Hypothalamus (tissue), 51 donors: ENCODE results near the gene OPCML.
A peak's percentile ranks its signal among the peaks of the same experiment; 100 is the strongest.

Experiments used
- DNase-seq, 51 donors: peaks; one replicate each; lab custom pipeline; 2025; lab: John Stamatoyannopoulos, UW

OPCML gene

DNA sequence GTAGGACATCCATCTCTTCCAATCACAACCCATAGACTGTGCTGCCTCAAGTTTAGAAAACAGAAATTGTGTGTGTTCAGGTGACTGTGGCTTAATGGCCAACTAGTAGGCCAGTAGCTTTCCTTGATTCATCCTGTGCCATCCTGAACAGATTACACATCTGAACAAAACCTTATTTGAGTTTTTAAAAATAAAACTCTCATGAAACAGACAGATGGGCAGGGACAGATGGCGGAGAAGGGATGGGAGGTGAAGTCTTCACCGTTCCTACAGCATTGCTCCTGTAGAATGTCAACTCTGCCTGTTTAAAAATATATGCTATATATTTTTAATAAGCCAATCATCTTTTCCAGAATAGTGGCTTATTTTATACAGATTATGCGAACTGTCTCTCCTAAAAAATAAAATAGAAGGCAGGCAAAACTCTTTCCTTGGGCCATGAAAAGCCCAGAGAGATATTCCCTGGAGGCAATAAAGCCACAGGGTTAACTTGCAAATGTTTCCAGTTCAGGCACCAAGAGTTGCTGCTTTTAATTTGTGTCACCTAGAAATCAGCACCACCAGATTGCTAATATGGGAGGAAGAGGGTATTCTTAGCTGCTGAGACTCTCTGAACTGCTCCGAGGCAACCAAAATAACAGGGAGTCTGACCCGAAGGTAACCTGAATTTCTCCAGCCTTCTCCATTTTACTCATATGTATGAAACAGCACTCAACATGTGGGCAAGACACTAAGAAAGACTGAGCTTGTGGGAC is 861.2 kb downstream of the OPCML start:
- DNase-seq = no peak

DNA sequence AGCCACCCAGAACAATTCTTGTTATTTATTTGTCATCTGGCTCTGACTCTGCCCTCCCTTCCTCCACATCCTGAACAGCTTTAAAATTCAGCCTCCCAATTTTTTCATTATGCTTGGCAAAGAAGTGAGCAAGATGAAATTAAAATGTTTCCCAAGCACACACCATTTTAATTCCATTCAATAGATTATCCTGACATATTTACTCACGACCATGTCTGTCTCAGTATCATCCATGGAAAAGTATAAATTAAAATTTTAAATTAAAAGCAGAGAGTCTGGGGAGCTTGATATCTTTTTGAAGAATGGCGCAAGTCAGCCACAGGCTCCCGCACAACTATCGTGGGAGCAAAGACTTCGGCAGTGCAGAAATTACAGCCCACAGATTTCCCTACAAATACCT is 862.4 kb downstream of the OPCML start:
- DNase-seq = no peak

DNA sequence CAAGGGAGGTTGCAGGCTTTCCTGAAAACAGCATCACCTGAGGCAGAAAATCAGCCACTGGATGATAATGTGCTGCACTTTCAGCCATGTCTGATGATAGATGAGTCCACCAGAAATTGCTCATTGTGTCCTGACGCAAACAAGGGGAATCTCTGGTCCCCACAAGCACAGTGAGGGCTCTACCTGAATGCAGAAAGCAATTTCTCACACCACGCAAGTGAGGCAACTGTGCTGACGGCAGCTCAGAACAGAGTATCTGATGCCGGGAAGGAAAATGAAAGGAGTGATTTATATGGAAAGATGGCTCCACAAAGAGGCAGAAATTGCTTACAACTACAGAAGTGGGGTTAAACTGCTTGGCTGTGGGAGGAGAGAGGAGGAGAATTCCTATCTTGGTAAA is 867.1 kb downstream of the OPCML start:
- no peak for DNase-seq

DNA sequence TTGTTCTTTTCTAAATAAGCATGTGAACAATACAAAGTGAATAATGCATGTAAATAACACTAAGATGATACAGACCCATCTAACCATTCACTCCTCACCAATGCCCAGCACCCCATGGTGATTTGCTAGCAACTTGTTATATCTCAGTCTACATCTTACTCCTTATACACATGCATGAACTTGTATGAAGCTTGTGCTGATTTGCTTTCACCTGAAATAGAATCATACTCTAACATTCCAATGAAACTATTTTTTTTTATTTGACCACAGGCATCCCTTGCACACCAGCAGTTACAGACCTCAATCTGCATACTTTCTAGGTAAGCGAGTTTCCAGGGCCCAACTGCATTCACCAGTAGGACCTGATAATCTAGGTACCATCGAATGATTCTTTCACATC is 873.6 kb downstream of the OPCML start:
- no peak for DNase-seq

DNA sequence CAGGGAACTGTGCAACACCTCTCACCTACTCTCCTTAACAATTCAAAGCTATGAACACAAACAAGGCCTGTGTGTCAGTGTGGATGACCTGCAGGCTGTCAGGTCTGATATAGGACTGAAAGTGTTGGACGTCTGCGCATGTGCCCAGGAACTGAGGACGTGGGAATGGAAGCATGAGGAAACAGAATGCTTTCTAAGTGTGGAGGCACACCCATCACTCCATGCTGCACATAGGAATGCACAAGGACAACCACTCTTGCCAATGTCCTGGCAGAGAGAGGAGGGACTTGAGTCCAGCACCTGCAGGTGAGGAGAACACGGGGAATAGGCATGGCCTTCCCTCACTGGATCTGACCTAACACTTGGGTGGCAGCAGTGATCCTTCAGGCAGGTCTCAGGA is 874.3 kb downstream of the OPCML start:
- DNase-seq = no peak

DNA sequence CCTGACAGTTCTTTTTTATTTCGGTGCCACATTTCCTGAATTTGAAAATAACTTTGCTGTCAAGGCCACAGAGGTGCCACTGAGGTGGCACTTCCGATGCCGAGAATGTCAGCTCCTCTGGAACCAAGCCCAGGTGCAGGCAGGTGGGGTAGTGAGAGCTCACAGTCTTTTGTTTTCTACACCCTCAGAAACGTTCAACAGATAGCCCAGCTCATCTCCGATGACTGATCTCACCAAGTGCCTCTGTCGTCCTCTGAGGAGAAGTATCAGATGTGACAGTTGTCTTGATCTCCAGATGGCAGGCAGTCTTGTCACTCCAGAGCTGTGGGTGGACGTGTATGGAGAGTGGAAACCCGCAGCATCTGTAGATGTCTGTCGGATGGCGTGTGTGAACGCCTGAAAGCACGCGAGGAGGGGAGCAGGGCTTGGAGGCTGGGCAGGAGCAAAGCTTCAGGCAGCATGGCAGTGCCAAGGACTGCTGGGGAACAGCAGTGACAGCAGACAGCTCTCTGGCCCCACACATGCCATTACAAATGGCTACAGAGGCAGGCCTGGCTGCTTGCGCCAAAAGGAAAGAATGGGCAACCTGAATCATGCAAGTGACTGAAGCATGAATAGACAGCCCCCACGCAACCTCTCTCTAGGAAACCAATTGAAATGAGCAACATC is 877.0 kb downstream of the OPCML start:
- peak in 1 of 51 donors; percentile 47 for DNase-seq

DNA sequence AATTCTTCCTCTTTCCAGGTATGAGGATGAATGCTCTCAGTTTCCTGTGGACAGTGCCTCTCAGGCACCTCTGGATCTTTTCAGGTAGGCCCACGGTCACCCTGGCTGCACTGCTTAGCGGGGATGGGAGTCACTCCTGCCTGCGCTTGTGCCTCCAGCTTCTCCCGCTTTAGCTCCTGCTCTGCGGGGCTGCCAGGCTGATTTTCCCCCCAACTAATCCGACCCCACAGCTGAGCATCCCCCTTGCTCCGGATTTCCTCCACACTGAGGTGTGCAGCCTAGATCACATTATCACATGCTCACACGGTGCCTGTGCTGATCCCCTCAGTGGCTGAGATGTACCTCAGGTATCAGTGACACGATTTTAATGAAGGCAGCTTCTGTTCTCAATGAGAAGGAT is 879.1 kb downstream of the OPCML start:
- no peak for DNase-seq

DNA sequence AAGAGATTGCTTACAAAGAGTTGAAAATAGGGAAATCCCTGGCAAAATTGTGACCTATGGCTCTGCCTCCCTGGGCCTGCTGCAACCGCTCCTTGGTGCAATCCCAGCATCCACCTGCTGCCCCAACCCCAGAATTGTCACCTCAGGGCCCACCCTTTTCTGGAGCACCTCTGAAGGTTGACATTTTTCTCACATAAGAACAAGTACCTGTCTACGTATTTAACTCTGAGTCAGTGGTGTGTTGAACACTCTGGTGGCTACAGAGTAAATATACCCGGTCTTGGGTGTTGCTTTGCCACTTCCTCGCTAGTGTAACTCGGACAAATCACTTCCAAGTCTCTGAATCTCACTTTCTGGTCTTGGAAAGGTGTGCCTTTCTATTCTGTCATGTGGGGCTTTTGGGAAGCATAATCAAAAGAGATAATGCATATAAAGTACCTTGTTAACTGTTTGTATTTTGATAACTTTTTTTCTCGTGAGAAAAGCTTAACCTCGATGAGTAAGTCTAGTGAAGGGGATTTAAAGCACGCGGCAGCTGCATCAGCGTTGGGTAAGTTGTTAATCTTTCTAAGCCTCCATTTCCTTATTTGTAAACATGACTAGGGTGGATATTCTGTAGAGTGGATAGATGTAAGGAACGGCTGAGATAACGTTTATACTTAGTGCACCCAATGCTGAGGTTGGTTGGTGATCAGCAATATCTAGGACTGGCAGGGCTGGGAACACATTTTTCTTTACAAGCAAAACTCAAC is 881.2 kb downstream of the OPCML start:
- DNase-seq = no peak

DNA sequence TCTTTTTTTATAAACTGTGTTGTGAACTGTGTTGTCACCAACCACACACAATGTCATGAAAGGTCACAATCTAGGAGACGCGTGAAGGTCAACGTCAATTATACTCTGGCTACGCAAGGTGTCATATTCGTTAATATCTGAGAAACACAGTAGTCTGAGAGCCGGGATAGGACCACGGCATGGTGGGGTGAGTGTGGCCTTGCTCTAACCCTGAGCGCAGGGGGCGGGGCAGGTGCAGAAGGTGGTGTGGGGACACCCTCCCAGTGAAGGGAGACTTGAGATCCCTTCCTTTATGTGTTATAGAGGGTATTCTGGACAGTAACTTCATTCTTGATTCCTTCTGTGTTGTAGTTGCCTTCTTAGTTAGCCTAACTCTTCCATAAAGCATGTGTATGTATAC is 883.0 kb downstream of the OPCML start:
- DNase-seq = no peak

DNA sequence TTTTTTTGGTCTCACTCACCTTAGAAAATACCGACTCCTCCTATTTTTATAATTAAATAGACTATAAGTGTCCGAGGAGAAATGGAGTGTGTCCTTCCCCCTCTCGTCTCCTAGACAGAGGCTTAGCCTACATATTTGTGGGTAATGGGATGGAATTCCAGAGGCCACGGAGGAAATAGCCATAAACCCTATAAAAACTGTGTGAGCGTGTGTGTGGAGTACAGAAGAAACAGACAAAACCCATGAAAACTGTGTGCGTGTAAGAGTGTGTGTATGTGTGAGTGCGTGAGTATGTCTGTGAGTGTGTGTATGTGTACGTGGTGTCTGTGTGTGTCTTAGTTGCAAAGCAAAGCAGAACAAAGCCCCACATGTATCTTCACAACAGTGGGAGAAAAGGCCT is 883.5 kb downstream of the OPCML start:
- no peak for DNase-seq

DNA sequence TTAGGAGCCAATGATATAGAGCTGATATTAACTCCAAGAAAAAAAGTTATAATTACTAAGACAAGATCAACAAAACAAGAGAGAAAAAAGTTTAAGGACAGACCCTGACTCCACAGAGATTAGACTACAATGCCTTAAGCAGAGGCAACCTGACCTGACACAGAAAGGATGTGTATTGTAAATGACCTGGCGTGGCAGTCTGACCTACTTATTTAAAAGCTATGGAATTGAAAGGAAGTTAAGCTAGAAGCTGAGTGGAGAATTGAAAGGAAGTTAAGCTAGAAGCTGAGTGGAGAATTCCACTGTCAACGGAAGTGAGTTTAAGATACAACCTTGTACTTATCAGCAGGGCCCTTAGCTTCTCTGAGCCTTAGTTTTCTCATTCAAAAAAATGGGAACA is 885.4 kb downstream of the OPCML start:
- no peak for DNase-seq

DNA sequence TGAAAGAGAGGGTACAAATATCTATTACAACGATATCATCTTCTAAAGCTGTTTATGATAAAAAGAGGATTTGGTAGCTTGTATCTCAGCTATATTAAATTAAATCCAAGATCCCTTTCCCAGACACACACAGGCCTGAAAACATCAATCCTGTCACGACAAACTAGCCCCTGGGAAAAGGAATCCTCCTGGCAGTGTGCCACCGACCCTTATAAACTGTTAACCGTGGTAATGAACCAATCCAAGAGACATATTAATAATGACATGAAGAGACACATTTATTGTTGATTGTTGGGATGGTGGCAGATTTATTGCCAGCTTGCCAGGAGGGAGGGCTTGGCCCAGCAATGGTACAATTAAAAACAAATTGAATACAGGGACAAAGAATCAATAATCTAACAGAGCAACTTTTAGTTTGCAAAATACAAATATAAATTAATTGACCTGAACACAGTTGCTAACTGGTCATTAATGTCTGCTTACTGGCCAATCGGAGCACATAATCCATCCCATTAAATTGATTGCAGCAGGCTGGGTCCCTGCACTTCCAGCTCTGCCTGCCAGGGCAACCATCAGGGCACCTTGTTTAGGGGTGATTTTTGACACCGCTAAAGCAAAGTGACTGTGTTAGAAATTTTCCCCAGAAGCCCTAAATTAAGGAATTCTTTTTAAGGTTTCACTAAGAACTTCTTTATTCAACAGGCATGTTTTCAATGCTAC is 887.6 kb downstream of the OPCML start:
- no peak for DNase-seq

DNA sequence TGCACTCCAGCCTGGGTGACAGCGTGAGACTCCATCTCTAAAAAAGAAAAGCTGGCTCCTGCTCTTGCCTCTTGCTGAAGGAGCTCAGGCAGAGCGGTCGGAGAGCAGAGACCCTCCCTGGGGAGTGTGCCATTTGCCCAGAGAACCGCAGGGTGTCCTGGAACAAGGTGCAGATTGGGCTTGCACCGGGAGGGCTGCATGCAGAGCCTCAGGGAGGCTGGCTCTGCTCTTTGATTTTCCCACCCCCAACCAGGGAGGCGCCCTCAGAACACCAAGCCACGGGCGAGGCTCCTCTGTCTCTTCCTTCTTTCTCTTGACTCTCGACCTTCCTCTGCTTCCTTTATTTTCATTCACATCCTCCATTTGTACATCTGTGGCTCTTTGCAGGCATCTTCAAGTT is 889.1 kb downstream of the OPCML start:
- no peak for DNase-seq

DNA sequence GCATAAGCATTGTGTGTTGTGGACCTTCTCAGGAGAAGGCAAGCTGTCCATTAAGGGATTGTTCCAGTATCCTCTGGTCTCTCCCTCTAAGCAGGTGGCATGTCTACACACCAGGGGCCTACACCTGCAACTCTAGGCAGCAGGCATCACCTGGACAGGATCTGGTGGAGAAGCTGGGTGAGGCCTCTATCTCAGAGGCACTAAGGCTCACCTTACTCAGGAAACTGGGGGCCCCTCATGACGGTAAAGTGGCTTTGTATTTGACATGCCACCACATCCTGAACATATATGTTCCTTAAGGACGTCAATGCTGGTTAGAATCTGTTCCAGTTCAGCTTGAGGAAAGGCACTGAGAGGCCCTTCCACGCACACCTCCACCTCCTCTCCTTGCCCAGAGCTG is 891.3 kb downstream of the OPCML start:
- no peak for DNase-seq

DNA sequence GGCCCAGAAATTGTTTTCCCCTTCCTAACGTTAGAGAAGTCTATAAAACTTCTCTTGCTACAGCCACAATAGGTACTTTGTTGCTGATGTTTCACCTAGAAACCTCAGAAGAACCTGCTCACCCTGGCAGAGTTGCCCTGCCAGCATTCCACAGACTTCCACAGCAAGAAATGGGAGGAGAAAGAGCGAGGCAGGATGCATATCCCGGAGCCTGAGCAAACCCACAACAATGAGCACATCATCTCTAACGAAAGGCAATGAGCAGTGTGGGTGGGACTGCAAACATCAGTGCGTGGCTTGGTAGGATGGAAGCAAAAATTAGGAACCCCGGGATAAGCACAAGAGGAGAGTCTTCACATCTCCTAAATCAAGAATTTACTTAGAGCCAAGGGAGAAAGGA is 892.3 kb downstream of the OPCML start:
- DNase-seq = peak in 1 of 51 donors; percentile 17

DNA sequence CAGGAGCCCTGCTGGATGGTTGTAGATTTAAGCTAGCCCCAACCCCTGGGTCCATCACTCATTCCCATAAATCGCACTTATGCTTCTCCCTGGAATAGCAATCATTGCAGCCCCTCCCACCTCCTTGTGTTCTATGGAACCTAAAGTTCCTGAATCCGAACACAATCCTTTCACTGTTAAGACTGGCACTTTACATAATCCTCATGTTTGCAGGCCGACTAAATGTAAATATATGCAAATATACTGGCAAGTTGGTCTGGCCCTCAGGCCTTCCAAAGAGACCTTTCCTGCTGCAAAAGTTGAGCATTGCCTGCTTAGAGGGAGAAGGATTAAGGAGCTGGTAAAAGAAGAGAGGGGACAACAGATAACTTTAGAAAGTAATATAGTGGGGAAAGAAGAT is 892.9 kb downstream of the OPCML start:
- DNase-seq = no peak

DNA sequence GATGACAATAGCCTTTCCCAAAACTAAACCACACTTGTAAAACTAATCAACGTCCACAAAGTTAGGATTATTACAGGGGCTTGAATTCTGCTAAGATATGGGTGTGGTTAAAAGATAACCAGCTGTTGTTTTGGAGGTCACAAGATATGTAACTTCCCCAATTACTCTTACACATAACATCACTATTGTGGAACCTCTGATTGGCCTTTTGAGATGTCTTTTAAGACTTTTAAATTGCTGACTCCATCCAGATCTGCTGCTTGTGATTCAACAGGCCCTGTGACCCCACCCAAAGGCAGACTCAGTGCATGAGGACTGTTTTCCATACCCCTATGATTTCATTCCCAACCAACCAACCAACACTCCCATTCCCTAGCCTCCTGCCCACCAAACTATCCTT is 893.9 kb downstream of the OPCML start:
- no peak for DNase-seq

DNA sequence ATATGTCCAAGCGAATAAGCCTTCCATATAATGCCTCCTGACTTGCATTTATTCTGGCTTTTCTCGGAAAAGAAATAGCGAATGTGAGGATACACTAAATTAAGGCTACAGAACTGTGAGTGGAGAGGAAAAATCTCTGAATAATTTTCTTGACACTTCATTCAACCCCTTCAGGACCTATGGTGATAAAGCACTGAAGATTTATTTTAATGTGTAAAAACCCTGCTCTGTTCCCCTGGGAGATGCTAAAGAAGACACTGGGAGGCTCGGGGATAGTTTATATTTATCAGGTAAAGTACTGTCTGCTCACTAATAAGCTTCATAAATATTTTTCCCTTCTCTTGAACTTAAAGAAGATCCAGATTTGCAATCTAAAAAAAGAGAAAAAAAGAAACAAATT is 895.8 kb downstream of the OPCML start:
- DNase-seq = no peak

DNA sequence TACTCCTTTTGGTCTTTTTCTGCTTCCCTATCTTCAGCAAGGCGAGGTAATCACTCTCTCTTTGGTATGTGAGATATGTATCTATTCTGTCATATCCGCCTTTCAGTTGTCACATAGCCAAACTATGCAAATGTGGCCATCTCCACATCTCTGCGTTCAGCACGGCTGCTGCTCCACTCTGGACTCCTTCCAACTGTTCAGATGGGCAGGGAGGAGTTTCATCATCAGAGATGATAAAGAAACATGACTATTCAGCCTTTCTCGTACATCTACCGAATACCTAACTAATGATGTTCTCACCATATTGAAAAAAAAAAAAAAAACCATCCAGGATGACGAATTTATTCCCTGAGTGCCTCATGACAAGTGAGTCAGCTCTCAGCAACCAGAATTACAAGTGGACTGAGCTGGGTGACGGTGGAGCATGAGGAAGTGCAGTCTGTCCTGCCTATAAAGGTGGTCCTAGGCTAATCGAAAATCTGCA is 899.6 kb downstream of the OPCML start:
- peak in 1 of 51 donors; percentile 58 for DNase-seq

DNA sequence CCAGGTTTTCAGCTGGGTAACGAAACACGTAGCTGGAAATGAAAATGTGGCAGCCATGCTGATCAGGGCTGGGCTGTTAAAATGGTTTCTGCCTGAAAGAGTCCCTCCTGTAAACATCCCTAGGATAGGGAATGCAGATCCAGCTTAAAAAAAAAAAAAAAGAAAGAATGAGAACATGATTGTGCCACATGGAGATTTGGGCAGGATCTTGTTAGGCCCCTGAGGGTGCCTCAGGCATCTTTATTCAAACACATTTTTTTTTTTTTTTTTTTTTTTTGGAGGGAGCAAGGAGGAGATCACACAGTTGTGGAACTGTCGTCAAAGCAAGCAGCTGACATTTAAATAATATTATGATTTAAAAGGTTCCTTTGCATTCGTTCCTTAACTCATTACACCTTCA is 900.3 kb downstream of the OPCML start:
- DNase-seq = no peak

DNA sequence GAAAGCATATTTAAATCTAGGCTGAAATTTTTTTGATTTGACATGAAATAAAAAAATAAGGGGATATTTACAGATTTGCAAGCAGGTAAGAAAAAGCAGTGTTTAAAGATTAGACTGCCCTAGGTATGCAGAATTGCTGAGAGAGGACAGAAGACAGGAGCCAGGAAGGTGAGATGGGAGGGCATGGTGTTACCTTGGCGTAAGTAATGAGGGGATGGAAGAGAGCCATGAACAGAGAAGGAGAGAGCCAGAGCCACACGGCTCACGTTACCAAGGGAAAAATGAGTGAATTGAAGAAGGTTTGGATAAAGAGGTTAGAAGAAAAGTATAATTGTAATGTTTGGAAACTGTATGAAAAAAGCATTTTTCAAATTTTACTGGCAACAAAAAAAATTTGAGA is 904.3 kb downstream of the OPCML start:
- DNase-seq = no peak
